ENCODE results near the gene LLGL2.

Gene LLGL2

GRCh38 chr17:75617675-75618074 is 92.2 kb downstream of the LLGL2 start:
- no peaks in the 10 kb centered on the region for H4K20me1 ChIP-seq (ENCODE audit: control insufficient read depth, insufficient read depth, low read depth, low read length)
- no peaks in the 10 kb centered on the region for H3K27me3 ChIP-seq (ENCODE audit: control insufficient read depth, low read length)
- no peaks in the 10 kb centered on the region for H3K36me3 ChIP-seq (ENCODE audit: control insufficient read depth, low read length)
- H3K4me2 ChIP-seq (ENCODE audit: low read length): no peak overlapping the region
- TF ChIP-seq EZH2phosphoT487 (IDR thresholded peaks at IDR 0.05; ENCODE audit: borderline replicate concordance, low read length) (no peak), CTCF (IDR thresholded peaks at IDR 0.05; ENCODE audit: low read depth, low read length, poor library complexity, severe bottlenecking) (no peak)
- no peak overlapping the region for H3K27ac ChIP-seq (ENCODE audit: low read depth, low read length)
- H3K4me1 ChIP-seq (ENCODE audit: control insufficient read depth, low read length): no peaks in the 10 kb centered on the region
- H3F3A ChIP-seq (ENCODE audit: control insufficient read depth, insufficient read depth): no peaks in the 10 kb centered on the region
- H3K9me3 ChIP-seq (ENCODE audit: control insufficient read depth, insufficient read depth, low read length): no peaks in the 10 kb centered on the region
- H3K79me2 ChIP-seq (ENCODE audit: control insufficient read depth, low read length): no peaks in the 10 kb centered on the region
- H3K4me3 ChIP-seq (ENCODE audit: low read length): no peak overlapping the region
- no peaks in the 10 kb centered on the region for H3K9me2 ChIP-seq (replicated peaks; ENCODE audit: control insufficient read depth, low read length)

DNA sequence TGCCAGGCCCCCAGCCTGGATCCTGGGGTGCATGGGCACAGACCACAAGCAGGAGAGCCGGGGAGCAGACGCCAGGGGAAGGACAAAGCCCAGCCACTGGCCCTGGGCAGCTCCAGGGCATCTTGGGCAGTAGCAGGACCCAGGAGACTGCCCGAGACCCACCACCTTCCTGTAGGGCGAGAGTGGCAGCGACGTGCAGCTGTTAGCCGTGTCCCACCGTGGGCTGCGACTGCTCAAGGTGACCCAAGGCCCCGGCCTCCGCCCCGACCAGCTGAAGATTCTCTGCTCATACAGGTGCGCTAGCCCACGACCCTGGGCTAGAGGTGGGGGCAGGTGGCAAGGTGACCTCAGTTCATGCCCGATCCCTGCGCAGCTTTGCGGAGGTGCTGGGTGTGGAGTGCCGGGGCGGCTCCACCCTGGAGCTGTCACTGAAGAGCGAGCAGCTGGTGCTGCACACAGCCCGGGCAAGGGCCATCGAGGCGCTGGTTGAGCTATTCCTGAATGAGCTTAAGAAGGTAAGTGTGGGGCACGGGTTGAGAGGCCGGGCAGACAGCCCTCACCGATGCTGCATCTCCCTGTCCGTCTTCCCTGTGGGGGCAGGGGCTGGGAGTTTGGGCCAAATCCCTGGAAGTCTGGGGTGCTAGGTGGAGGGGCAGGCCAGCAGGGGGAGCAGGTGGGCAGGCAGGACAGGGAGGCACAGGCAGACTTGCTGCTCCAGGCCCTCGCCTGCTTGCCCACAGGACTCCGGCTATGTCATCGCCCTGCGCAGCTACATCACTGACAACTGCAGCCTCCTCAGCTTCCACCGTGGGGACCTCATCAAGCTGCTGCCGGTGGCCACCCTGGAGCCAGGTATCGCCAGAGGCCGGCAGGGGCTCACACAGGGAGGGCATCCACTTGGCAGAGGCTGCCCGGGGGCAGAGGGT is 94.3 kb downstream of the LLGL2 start:
- H3K27me3 ChIP-seq (ENCODE audit: control insufficient read depth, low read length): no peaks in the 10 kb centered on the region
- H3K4me3 ChIP-seq (ENCODE audit: low read length): no peak overlapping the region
- no peak overlapping the region for H3K27ac ChIP-seq (ENCODE audit: low read depth, low read length)
- no peaks in the 10 kb centered on the region for H3K79me2 ChIP-seq (ENCODE audit: control insufficient read depth, low read length)
- H3K4me2 ChIP-seq (ENCODE audit: low read length): no peak overlapping the region
- H3F3A ChIP-seq (ENCODE audit: control insufficient read depth, insufficient read depth): no peaks in the 10 kb centered on the region
- no peaks in the 10 kb centered on the region for H3K9me2 ChIP-seq (replicated peaks; ENCODE audit: control insufficient read depth, low read length)
- H3K36me3 ChIP-seq (ENCODE audit: control insufficient read depth, low read length): no peaks in the 10 kb centered on the region
- no peaks in the 10 kb centered on the region for H4K20me1 ChIP-seq (ENCODE audit: control insufficient read depth, insufficient read depth, low read depth, low read length)
- H3K4me1 ChIP-seq (ENCODE audit: control insufficient read depth, low read length): no peaks in the 10 kb centered on the region
- H3K9me3 ChIP-seq (ENCODE audit: control insufficient read depth, insufficient read depth, low read length): no peaks in the 10 kb centered on the region
- TF ChIP-seq EZH2phosphoT487 (IDR thresholded peaks at IDR 0.05; ENCODE audit: borderline replicate concordance, low read length): no peak
- peak; percentile 68 for TF ChIP-seq CTCF (IDR thresholded peaks at IDR 0.05; ENCODE audit: low read depth, low read length, poor library complexity, severe bottlenecking)

DNA sequence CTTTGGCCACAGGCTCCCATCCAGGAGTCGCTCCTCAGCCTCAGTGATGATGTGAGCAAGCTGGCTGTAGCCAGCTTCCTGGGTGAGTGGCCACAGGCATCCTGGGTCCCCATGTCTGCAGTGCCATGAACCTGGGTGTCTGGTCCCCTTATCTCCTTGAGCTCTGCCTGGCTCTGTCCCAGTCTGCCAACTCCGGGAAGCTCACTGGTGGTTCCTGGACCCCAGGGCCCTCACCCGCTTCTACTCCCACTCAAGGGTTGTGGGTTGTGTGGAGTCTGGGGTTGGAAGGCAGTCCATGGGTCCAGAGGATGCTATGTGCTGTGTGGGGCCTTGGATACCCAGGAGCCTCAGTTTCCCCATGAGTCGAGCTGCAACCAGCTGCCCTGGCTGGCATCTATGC is 96.0 kb downstream of the LLGL2 start:
- Histone ChIP-seq H3K36me3 (ENCODE audit: control insufficient read depth, low read length) (peaks cover 5% of the 10 kb centered on the region; the same call in 1 of the 2 replicates), H3K4me2 (ENCODE audit: low read length) (no peak overlapping the region), H3F3A (ENCODE audit: control insufficient read depth, insufficient read depth) (no peaks in the 10 kb centered on the region), H3K4me3 (ENCODE audit: low read length) (no peak overlapping the region), H4K20me1 (ENCODE audit: control insufficient read depth, insufficient read depth, low read depth, low read length) (no peaks in the 10 kb centered on the region), H3K9me3 (ENCODE audit: control insufficient read depth, insufficient read depth, low read length) (no peaks in the 10 kb centered on the region), H3K27me3 (ENCODE audit: control insufficient read depth, low read length) (no peaks in the 10 kb centered on the region), H3K4me1 (ENCODE audit: control insufficient read depth, low read length) (peaks cover 6% of the 10 kb centered on the region), H3K9me2 (replicated peaks; ENCODE audit: control insufficient read depth, low read length) (no peaks in the 10 kb centered on the region), H3K27ac (ENCODE audit: low read depth, low read length) (no peak overlapping the region), H3K79me2 (ENCODE audit: control insufficient read depth, low read length) (no peaks in the 10 kb centered on the region)
- TF ChIP-seq CTCF (IDR thresholded peaks at IDR 0.05; ENCODE audit: low read depth, low read length, poor library complexity, severe bottlenecking): no peak
- TF ChIP-seq EZH2phosphoT487 (IDR thresholded peaks at IDR 0.05; ENCODE audit: borderline replicate concordance, low read length): no peak
